ENCODE data around the gene TM9SF1.

- TF ChIP-seq, protein P1, sequence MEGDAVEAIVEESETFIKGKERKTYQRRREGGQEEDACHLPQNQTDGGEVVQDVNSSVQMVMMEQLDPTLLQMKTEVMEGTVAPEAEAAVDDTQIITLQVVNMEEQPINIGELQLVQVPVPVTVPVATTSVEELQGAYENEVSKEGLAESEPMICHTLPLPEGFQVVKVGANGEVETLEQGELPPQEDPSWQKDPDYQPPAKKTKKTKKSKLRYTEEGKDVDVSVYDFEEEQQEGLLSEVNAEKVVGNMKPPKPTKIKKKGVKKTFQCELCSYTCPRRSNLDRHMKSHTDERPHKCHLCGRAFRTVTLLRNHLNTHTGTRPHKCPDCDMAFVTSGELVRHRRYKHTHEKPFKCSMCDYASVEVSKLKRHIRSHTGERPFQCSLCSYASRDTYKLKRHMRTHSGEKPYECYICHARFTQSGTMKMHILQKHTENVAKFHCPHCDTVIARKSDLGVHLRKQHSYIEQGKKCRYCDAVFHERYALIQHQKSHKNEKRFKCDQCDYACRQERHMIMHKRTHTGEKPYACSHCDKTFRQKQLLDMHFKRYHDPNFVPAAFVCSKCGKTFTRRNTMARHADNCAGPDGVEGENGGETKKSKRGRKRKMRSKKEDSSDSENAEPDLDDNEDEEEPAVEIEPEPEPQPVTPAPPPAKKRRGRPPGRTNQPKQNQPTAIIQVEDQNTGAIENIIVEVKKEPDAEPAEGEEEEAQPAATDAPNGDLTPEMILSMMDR (conservative IDR thresholded peaks at IDR 0.05; ENCODE audit: low read depth, low read length) = no peak
- TF ChIP-seq POLR2A (IDR thresholded peaks at IDR 0.05; ENCODE audit: low read depth, low read length) = no peak
- no peak for TF ChIP-seq MXI1 (IDR thresholded peaks at IDR 0.05; ENCODE audit: borderline replicate concordance, low read depth, low read length)
- TF ChIP-seq MAFK (IDR thresholded peaks at IDR 0.05; ENCODE audit: low read depth, low read length) = no peak
- TF ChIP-seq SMC3 (IDR thresholded peaks at IDR 0.05; ENCODE audit: low read depth, low read length) = no peak
- no peak for TF ChIP-seq FOS (IDR thresholded peaks at IDR 0.05; ENCODE audit: low read depth, low read length)
- TF ChIP-seq, protein P2, sequence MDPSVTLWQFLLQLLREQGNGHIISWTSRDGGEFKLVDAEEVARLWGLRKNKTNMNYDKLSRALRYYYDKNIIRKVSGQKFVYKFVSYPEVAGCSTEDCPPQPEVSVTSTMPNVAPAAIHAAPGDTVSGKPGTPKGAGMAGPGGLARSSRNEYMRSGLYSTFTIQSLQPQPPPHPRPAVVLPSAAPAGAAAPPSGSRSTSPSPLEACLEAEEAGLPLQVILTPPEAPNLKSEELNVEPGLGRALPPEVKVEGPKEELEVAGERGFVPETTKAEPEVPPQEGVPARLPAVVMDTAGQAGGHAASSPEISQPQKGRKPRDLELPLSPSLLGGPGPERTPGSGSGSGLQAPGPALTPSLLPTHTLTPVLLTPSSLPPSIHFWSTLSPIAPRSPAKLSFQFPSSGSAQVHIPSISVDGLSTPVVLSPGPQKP (IDR thresholded peaks at IDR 0.05; ENCODE audit: borderline replicate concordance, low read depth, low read length) = no peak
- TF ChIP-seq, protein P3, sequence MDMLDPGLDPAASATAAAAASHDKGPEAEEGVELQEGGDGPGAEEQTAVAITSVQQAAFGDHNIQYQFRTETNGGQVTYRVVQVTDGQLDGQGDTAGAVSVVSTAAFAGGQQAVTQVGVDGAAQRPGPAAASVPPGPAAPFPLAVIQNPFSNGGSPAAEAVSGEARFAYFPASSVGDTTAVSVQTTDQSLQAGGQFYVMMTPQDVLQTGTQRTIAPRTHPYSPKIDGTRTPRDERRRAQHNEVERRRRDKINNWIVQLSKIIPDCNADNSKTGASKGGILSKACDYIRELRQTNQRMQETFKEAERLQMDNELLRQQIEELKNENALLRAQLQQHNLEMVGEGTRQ (IDR thresholded peaks at IDR 0.05; ENCODE audit: low read depth, low read length) = no peak
- no peak for TF ChIP-seq MAZ (IDR thresholded peaks at IDR 0.05; ENCODE audit: borderline replicate concordance, low read depth, low read length)
These were observed 23.6 kb downstream of the TM9SF1 start, which contains the start of gene REC8 for GRCh38 chr14:24171422-24172260.
